SJCRH30 (cell line): ENCODE data around the gene TIMM21. TPM values are rescaled to one million over a fixed set of nuclear protein-coding genes. Genes with fewer than 3 reads are reported as not detected.

ENCODE experiments used
- DNase-seq, 2 experiments: peaks; one replicate each; pipeline ENCODE4 v3.0.0-alpha.2; 2015 to 2020
- H3K27ac ChIP-seq: fragments of 250-450 bp; sonication (Bioruptor Pico); 2 replicates; pipeline ENCODE4 v1.5.1; 2020; ENCODE audit warnings: mild to moderate bottlenecking, moderate library complexity
- H3K27me3 ChIP-seq: fragments of 250-450 bp; sonication (Bioruptor Pico); 2 replicates; pipeline ENCODE4 v1.5.1; 2020; ENCODE audit warnings: mild to moderate bottlenecking, moderate library complexity
- H3K36me3 ChIP-seq: fragments of 250-450 bp; sonication (Bioruptor Pico); 2 replicates; pipeline ENCODE4 v1.5.1; 2020; ENCODE audit warnings: mild to moderate bottlenecking, moderate library complexity
- H3K4me1 ChIP-seq: fragments of 250-450 bp; sonication (Bioruptor Pico); 2 replicates; pipeline ENCODE4 v1.5.1; 2020; ENCODE audit warnings: mild to moderate bottlenecking, moderate library complexity
- H3K4me3 ChIP-seq: fragments of 250-450 bp; sonication (Bioruptor Pico); 2 replicates; pipeline ENCODE4 v1.5.1; 2020; ENCODE audit warnings: mild to moderate bottlenecking, moderate library complexity
- H3K9me3 ChIP-seq: fragments of 250-450 bp; sonication (Bioruptor Pico); replicated peaks from 2 replicates; pipeline ENCODE4 v1.5.1; 2020; ENCODE audit warnings: mild to moderate bottlenecking, moderate library complexity
- total RNA-seq: library from RNA; depleted of rRNA; stranded (reverse); fragments of >200 nt; shearing (Covaris generic); gene quantifications from 2 replicates; pipeline ENCODE4 v1.2.3, GENCODE V29; 2014

TIMM21 gene
- total RNA-seq, 1 experiment from 2014 or later: 59.4 TPM

DNA sequence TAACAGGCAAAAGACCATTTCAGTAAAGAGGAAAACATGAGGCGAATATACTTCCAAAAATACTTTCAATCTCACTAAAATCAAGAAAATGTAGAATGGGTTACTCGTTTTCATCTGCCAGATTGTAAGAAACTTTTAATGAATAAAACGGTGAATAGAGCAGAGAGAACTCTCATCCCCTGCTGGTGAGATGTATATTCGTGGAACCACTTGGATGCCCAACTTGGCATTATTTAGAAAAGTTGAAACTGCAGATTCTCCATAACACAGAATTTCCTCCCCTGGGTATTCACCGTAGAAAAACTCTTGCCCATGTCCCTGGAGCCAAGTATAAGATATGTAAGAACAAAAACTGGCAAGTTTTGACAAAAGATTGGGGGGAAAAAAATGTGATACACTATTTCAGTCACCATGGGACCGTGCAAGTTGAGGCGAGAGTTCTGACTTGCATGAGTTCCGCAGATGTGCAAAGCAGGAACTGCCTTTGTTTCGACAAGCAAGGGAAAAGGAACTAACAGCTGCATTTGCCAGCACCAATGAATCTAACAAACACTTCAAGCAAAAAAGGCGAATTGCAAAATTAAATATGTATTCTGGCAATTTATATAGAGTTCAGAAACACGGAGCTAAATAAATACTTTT is 14.8 kb downstream of the TIMM21 start:
- H3K36me3 ChIP-seq: no peaks in the 10 kb centered on the region
- H3K9me3 ChIP-seq: no peaks in the 10 kb centered on the region
- H3K4me3 ChIP-seq: no peak overlapping the region
- DNase-seq: no peak
- no peak overlapping the region for H3K27ac ChIP-seq
- H3K27me3 ChIP-seq: no peaks in the 10 kb centered on the region
- no peaks in the 10 kb centered on the region for H3K4me1 ChIP-seq

DNA sequence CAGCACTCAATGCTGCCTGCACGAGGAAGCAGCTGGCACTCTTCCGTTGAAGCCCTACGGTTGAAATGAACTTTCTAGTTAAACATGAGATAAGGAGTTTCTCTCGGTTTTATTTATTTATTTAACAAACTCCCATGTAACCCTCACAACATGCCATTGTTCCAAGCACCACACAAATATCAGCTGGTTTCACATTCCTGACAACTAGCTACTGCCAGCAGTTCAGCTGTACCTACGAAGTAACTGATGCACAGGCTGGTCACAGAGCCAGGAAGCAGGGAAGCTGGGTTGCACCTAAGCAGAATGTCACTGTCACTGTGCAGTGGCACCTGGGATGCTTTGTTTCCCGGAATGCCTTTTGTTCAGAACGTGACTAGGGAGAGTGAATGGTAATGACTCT is 18.1 kb downstream of the TIMM21 start:
- Histone ChIP-seq H3K27ac (no peak overlapping the region), H3K4me3 (no peak overlapping the region), H3K27me3 (no peaks in the 10 kb centered on the region), H3K4me1 (no peaks in the 10 kb centered on the region), H3K36me3 (no peaks in the 10 kb centered on the region), H3K9me3 (no peaks in the 10 kb centered on the region)
- DNase-seq: no peak

DNA sequence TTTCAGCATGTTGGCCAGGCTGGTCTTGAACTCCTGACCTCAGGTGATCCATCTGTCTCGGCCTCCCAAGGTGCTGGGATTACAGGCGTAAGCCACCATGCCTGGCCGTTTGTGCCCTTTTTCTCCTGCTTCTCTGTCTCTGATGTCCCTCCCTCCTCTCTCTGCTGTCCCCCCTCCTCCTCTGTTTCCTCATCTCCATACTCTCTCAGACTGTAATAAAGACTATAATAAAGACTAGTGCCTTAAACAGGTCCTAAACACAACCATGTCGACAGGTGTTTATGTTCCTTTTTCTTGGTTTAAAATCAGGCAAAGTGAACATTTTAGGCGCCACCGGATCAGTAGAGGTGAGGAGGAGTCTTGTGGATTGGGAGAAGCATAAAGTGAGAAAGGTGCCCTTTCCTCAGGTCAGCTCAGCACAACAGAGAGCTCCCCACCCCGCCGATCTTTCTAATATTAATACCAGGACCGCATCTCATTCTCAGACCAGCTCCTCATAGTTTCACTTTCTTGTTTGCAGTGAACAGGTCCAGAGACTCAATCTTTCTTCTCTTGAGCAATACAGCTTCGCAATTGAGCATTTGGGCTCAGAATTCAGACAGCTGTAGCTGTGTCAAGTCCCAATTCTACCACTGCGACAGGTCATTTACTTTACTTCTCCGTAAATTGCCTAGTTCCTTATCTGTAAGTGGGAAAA is 23.7 kb downstream of the TIMM21 start:
- DNase-seq: no peak
- Histone ChIP-seq H3K27me3 (no peaks in the 10 kb centered on the region), H3K4me1 (no peaks in the 10 kb centered on the region), H3K36me3 (no peaks in the 10 kb centered on the region), H3K4me3 (no peak overlapping the region), H3K27ac (no peak overlapping the region), H3K9me3 (no peaks in the 10 kb centered on the region)

DNA sequence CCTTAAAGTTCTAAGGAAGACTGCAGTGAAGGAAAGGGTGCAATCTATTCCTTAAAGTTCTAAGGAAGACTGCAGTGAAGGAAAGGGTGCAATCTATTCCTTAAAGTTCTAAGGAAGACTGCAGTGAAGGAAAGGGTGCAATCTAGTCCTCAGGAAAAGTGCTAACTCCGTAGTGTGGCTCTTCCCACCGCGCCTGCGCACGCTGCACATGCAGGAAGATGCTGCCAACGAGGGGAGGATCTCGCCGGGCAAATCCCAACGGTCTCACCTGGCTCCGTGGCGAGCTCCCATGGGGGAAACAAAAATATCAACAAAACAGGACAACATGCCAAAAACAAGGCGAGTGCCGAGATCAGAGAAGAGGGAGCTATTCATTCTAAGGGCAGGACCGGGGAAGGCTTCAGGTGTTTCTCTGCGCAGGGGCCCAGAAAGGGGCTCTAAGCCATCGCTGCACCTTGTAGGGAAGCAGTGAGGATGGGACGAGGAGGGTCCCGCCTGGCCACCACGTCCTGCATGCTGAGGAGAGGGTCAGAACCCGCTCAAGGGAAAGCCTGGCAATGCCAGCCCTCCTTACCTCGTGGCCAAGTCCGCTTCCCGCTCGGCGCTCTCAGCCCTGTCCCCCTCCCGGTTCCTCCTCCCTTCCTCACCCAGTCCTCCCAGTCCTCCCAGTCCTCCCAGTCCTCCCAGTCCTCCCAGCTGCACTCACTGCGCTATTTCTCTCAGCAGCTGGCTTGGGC is 24.5 kb downstream of the TIMM21 start:
- DNase-seq: no peak
- no peaks in the 10 kb centered on the region for H3K9me3 ChIP-seq
- no peak overlapping the region for H3K27ac ChIP-seq
- H3K36me3 ChIP-seq: no peaks in the 10 kb centered on the region
- no peaks in the 10 kb centered on the region for H3K4me1 ChIP-seq
- no peaks in the 10 kb centered on the region for H3K27me3 ChIP-seq
- no peak overlapping the region for H3K4me3 ChIP-seq

DNA sequence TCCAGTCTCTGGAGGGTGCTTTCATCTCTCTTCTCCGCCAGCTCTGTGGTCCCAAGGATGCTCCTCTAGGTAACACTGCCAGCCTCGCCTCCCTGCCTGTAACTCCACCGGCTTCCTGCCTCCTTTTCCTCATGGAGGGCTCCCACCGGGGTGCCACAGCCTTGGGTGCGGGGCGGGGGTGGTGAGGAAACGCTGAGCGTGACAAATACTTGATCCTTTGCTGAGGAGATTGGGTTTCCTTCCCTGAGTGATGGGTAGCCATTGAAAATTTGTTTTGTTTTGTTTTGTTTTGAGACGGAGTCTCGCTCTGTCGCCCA is 25.1 kb downstream of the TIMM21 start:
- Histone ChIP-seq H3K4me1 (no peaks in the 10 kb centered on the region), H3K27ac (no peak overlapping the region), H3K27me3 (no peaks in the 10 kb centered on the region), H3K9me3 (no peaks in the 10 kb centered on the region), H3K36me3 (no peaks in the 10 kb centered on the region), H3K4me3 (no peak overlapping the region)
- DNase-seq: no peak

DNA sequence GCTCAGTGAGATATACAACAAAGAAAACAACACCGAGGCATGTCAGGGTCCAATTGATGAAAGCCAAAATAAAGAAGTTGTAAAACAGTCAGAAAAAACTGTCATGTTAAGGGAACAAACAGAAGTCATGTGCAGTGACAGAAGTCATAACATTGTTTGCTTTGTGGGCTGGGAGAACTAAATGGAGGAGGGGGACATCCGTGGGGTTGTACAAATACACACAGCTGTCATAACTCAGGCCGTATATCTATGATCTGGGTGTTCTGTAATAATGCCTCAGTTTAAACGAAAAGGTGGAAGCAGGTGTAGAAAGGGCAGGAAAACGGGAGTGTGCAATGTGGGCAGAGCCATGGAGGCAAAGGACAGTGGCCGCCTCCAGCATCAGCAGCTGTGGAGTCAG is 27.3 kb downstream of the TIMM21 start:
- no peak for DNase-seq
- H3K27me3 ChIP-seq: no peaks in the 10 kb centered on the region
- no peak overlapping the region for H3K4me3 ChIP-seq
- no peaks in the 10 kb centered on the region for H3K36me3 ChIP-seq
- no peaks in the 10 kb centered on the region for H3K9me3 ChIP-seq
- H3K27ac ChIP-seq: no peak overlapping the region
- H3K4me1 ChIP-seq: no peaks in the 10 kb centered on the region

DNA sequence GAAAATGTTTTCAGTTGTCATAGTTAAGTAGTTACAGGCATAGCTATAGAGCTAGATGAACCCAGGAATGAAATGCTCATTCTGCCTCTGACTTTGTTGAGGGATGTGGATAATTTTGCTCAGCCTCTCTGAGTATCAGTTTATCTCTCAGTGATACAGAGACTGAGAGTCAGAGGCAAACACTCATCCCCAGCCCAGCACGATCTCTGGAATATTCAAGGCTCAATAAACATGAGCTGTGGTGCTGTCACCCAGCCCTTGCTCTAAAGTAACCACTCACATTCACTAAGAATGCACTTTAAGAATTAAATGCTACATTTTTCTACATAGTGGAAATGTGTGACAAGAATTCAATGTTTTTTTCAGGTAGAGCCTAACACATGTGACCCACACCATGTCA is 30.6 kb downstream of the TIMM21 start:
- H3K4me3 ChIP-seq: no peak overlapping the region
- no peak overlapping the region for H3K27ac ChIP-seq

DNA sequence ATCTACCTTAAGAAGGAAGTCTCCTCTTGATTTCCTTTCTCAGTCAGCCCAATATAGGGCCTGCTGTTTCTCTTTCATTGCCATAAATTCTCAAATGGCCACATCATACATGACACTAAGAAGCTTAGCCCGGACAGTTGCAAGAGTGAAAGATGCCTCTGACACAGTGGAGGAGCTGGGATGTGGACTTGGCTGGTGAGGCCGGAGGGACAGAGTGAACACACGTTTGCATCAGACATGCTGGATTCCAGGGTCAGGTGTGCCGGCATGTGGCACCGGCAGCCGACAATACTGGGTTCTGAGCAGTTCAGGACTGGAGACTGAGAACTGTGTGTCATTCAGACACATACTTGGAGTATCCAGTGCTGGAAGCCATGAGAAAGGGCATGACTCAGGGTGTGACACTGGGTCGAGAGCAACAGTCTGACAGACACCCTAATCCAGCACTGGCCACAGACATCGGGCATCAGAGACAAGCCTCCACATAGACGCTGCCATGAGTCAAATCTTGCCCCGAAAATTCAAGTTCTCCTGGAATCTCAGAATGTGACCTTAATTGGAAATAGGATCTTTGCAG is 31.4 kb downstream of the TIMM21 start:
- Histone ChIP-seq H3K36me3 (no peaks in the 10 kb centered on the region), H3K27ac (no peak overlapping the region), H3K4me3 (no peak overlapping the region), H3K27me3 (no peaks in the 10 kb centered on the region), H3K4me1 (no peaks in the 10 kb centered on the region), H3K9me3 (no peaks in the 10 kb centered on the region)
- no peak for DNase-seq

More for the DNA sequence above, 30.6 kb downstream of the TIMM21 start:
- DNase-seq: no peak
- no peaks in the 10 kb centered on the region for H3K4me1 ChIP-seq
- no peaks in the 10 kb centered on the region for H3K27me3 ChIP-seq
- H3K36me3 ChIP-seq: no peaks in the 10 kb centered on the region
- no peaks in the 10 kb centered on the region for H3K9me3 ChIP-seq

DNA sequence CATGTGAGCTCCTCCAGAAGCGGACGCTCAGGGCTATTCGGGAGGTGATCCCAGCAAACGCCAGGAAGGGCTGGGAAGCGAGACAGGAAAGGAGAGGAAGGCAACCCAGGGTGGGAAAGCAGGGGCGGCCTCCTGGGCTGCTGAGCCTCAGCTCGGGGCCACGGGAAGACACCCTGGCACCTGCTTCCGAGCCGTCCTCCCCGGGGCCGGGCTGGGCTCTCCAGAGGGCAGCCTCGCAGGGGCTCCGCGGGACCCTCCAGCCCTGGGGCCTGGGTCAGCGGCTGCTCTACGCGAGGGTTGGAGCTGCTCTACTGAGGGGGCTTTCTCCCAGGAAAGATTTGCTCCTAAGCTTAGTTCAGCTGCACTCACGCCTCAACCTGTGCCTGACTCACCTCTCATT is 34.0 kb downstream of the TIMM21 start:
- Histone ChIP-seq H3K27ac (no peak overlapping the region), H3K36me3 (no peaks in the 10 kb centered on the region), H3K4me3 (no peak overlapping the region), H3K27me3 (no peaks in the 10 kb centered on the region), H3K4me1 (no peaks in the 10 kb centered on the region), H3K9me3 (no peaks in the 10 kb centered on the region)
- DNase-seq: no peak

DNA sequence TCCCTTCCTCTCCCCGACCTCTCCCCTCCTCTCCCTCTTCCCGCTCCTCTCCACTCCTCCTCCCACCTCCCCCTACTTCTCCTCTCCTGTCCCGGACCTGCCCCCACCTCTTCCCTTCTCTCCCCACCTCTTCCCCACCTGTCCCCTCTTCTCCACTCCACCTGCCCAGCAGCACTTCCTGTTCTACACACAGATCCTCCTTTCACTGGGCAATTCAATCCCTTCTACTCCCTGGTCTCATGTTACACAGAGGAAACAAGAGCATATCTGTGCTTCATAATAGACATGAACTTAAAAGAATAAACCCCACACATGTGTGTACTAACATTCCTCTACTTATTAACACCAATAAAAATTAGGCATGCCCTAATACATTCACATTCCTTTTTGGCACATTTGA is 34.8 kb downstream of the TIMM21 start:
- H3K9me3 ChIP-seq: no peaks in the 10 kb centered on the region
- no peaks in the 10 kb centered on the region for H3K4me1 ChIP-seq
- DNase-seq: peak; percentile 14 to 53
- no peaks in the 10 kb centered on the region for H3K27me3 ChIP-seq
- H3K36me3 ChIP-seq: no peaks in the 10 kb centered on the region
- H3K4me3 ChIP-seq: no peak overlapping the region
- no peak overlapping the region for H3K27ac ChIP-seq

DNA sequence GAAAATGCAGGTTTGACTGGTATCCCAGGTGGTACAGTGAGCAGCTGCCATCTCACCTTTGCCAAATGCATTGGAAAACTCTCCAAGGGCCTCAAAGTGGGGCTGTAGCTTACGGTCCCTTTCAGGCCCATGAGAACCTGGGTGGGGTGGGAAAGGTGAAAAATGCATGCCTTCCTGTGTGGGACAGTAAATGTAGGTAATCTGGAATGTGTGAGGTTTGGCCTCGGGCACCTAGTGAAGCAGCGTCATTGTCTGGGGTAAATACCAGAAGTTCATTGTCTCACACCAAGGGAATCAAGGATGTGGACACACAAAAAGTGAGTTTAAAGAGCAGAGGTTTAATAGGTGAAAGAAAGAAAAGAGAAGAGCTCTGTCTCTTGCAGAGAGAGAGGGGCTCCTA is 36.6 kb downstream of the TIMM21 start:
- Histone ChIP-seq H3K27me3 (no peaks in the 10 kb centered on the region), H3K36me3 (no peaks in the 10 kb centered on the region), H3K4me3 (no peak overlapping the region), H3K4me1 (peaks cover 10% of the 10 kb centered on the region; the same call in 1 of the 2 replicates), H3K27ac (no peak overlapping the region), H3K9me3 (no peaks in the 10 kb centered on the region)
- DNase-seq: no peak

DNA sequence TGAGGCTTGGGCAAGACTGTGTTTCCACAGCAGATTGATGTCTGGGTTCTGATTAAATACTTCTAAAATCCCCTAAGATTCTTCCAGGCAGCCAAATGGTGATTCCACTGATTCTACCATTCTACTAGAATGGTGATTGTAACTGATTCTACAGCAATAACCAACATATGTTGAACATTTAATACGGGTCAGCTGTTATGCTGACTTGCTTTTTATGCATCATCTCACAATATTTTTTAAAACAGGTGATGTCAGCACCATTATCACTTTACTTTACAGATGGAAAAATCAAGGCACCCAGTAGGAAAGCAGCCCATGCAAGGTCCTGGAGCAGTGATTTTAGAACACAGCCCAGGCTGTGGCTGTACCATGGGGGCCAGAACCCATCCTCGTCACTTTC is 37.5 kb downstream of the TIMM21 start:
- no peak overlapping the region for H3K4me3 ChIP-seq
- DNase-seq: no peak
- H3K9me3 ChIP-seq: no peaks in the 10 kb centered on the region
- no peaks in the 10 kb centered on the region for H3K36me3 ChIP-seq
- H3K27me3 ChIP-seq: no peaks in the 10 kb centered on the region
- H3K27ac ChIP-seq: no peak overlapping the region
- H3K4me1 ChIP-seq: peaks cover 12% of the 10 kb centered on the region; the same call in 1 of the 2 replicates

DNA sequence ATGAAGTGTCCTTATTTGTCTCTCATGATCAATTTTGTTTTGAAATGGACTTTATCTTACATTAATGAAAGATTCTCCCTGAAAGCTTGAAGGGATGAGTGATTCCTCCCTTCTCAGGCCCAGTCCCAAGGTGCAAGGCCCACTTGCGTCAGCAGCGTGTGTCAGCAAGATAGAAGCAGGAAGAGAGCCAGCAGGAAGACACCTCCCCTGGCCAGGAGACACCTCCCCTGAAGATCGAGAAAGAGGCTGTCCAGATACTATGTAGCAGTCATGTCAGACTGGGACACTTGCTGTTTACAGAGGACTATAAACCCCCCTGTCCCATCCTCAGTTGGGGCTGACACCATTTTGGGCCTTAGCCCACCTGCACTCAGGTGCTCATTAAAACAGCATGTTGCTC is 38.3 kb downstream of the TIMM21 start:
- Histone ChIP-seq H3K27ac (no peak overlapping the region), H3K36me3 (no peaks in the 10 kb centered on the region), H3K4me1 (peaks cover 12% of the 10 kb centered on the region; the same call in 1 of the 2 replicates), H3K4me3 (no peak overlapping the region), H3K27me3 (no peaks in the 10 kb centered on the region), H3K9me3 (no peaks in the 10 kb centered on the region)
- DNase-seq: no peak

DNA sequence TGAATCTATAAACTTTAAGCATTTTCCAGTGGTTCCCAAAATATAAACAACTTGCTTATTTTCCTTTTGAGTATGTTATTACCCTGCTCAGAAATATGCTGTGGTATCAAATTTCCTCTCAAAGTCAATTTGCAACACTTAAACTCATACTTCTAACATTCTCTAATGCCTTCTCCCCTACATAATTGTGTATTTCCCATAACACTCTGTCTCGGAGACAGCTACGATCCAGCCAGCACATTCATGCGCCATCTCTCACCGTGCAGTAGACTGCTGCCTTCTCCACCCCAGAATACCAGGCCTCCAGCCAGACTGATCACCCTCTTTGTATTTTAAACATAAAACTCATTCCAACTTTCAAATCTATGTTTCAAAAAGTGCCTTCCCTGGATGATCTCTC is 41.8 kb downstream of the TIMM21 start:
- Histone ChIP-seq H3K27ac (no peak overlapping the region), H3K27me3 (no peaks in the 10 kb centered on the region), H3K4me1 (peaks cover 12% of the 10 kb centered on the region; the same call in 1 of the 2 replicates), H3K36me3 (no peaks in the 10 kb centered on the region), H3K4me3 (no peak overlapping the region), H3K9me3 (no peaks in the 10 kb centered on the region)
- DNase-seq: no peak

DNA sequence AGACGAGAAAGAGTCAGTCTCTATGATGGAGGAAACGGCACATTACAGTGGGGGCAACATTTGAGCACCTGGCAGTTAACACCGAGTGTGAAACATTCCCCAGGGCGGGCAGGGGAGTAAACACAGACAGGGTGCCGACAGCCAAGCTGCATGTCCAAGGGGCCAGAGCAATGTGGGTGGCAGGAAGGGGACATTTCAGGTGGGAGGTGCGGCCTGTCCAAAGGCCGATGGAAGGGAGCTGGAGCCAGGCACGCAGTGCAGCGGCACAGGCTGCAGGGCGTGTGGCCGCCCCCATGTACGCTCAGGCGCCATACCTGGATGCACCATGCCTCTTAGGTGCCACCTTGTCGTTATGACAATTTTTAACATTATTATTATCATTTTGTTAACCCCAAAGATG is 43.3 kb downstream of the TIMM21 start:
- Histone ChIP-seq H3K9me3 (no peaks in the 10 kb centered on the region), H3K36me3 (no peaks in the 10 kb centered on the region), H3K27me3 (no peaks in the 10 kb centered on the region), H3K4me1 (peaks cover 12% of the 10 kb centered on the region; the same call in 1 of the 2 replicates), H3K27ac (no peak overlapping the region), H3K4me3 (no peak overlapping the region)
- DNase-seq: no peak
